DMS79 treated with DMSO at 0.1 percent for 48 hours (cell line): ENCODE measurements around the gene NTRK3.

ENCODE experiments used
- DNase-seq: peaks from one replicate; lab custom pipeline; 2025; lab: John Stamatoyannopoulos, UW

NTRK3 gene

DNA sequence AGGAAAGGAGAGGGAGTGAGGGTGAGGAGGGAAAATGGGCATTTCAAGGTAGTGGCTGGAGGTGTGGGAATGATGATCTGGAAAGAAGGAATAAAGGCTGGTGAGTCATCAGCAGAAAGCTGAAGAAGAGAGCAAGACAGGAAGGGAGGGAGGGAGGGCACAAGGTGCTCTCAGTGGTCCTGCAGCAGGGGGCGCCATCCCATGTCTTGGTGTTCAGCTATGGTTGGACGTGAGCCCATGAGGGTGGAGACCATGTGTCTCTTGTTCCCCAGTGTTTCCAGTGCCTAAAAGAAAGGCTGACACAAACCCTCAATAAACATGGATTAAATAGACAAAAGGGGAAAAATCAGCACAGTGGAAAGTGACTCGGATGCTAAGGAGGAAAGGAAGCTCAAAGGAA is 228.5 kb downstream of the NTRK3 start:
- no peak for DNase-seq

- no peak for DNase-seq
These were observed 232.6 kb downstream of the NTRK3 start for GRCh38 chr15:88023914-88024313.

- DNase-seq, result peak; percentile 52
These were observed 233.8 kb downstream of the NTRK3 start for GRCh38 chr15:88022716-88023115.

DNA sequence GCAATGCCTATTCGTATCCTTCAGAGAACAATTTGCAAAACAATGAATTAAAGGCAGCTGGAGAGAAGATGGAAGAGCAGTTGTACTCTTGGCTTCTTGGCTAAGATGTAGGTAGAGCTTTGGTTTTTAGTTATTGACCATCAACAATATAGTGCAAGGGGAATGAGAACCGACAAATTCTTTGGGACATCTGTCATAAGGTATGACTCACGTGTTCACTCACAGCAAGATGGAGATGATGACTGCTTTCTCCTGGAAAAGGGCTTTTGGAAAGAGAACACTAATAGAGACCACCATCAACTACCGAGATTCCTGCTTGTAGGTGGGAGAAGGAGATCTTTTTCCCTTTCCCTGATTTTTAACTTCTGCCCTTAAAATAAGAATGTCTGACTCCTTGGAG is 234.9 kb downstream of the NTRK3 start:
- no peak for DNase-seq

- no peak for DNase-seq
These were observed 235.7 kb downstream of the NTRK3 start for GRCh38 chr15:88020806-88021205.

DNA sequence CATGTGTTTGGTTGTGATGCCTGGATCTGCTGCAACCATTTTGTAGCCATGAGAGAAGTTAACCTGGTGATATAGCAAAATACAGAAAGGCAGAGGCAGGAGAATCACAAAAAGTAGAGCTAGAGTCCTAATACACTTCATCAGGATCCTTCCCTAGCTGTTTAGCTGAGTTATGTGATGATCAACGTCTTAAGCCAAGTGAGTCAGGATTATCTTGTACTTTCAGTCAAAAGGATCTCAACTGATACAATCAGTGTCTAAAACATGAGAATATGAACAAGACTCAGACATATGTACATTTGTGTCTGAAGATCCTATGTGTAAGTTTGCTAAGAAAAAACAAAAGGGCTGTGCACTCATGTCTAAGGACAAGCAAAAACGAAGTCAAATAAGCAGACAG is 236.9 kb downstream of the NTRK3 start:
- DNase-seq, result no peak

GRCh38 chr15:88018869-88019641 is 237.5 kb downstream of the NTRK3 start:
- DNase-seq, result no peak

DNA sequence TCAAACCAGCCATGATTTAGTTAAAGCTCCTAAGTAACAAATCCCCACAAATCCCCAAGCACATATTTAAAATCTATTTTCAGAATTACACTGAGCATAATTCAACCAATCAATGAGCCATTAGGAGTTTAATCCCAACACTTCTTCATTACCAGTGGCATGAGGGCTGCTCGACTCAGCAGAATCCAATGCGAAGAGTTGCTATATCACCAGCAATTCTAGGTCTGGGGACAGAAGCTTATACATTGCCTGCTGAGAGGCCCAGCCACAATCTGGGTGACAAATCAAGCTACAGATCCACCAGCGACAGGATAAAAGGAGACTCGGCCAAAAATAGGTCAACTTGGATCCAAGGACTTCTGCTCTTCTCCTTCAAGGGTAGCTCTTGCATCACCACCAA is 238.8 kb downstream of the NTRK3 start:
- DNase-seq, result no peak

DNA sequence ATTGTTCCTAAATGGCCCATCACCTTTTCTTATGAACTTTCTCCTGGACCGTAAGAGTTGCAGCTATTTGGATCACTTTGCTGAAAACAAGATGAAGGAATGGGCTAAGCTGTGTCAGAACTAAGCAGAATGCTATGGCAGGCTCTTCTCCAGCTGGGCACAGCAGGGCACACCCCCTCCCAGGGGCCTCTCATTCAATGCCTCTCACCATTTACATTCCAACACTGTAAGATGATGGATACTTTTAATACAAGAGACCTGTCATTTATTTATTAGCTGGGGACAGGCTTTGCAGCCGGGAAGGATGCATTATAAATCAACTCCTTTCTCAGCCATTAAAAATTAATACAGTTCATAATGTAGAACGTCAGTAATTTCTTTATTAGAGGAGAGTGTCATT is 240.1 kb downstream of the NTRK3 start:
- DNase-seq, result no peak

GRCh38 chr15:88015228-88015860 is 241.2 kb downstream of the NTRK3 start:
- no peak for DNase-seq

GRCh38 chr15:88014454-88015160 is 241.9 kb downstream of the NTRK3 start:
- DNase-seq, result peak; percentile 13

- no peak for DNase-seq
These were observed 243.4 kb downstream of the NTRK3 start for GRCh38 chr15:88013111-88013510.

GRCh38 chr15:88012688-88013087 is 243.9 kb downstream of the NTRK3 start:
- no peak for DNase-seq

- DNase-seq, result no peak
These were observed 244.3 kb downstream of the NTRK3 start for GRCh38 chr15:88012233-88012632.

- no peak for DNase-seq
These were observed 245.0 kb downstream of the NTRK3 start for GRCh38 chr15:88011533-88011932.

DNA sequence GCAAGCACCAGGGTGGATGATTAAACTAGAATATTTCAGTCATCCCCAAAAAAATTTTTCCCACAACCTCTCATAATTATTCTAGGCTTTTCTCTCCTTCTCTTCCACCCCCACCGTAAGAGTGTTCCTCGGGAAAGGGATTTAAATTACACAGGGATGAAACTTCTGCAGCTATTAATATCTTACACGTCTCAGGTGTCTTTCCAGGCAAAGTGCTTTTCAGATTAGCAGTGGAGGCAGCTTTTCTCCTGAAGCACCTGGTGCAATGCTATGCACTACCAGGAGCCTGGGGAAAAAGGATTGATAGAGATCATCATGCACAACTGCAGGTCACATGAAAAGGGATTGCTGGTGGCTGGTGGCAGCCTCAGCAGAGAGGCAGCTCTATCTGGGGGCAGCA is 250.4 kb downstream of the NTRK3 start:
- DNase-seq, result no peak

DNA sequence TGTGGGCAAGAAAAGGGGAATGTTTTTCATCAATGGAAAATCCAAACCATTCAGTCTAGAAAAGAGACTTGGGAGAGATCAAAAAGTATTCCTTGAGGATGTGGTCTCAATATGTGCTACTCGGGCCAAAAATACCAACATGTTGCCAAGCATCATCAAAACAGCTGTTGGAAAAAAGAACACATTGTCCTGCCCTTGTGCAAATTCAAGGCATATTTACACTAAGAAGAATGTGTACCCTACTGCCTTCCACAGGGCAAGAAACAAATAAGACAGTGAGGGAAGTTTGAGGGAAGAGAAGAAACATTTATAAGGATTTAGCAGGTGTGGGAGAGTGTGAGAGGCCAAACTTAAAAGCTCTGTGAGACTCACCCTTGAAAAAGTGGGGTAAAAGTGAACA is 252.1 kb downstream of the NTRK3 start:
- DNase-seq, result no peak

DNA sequence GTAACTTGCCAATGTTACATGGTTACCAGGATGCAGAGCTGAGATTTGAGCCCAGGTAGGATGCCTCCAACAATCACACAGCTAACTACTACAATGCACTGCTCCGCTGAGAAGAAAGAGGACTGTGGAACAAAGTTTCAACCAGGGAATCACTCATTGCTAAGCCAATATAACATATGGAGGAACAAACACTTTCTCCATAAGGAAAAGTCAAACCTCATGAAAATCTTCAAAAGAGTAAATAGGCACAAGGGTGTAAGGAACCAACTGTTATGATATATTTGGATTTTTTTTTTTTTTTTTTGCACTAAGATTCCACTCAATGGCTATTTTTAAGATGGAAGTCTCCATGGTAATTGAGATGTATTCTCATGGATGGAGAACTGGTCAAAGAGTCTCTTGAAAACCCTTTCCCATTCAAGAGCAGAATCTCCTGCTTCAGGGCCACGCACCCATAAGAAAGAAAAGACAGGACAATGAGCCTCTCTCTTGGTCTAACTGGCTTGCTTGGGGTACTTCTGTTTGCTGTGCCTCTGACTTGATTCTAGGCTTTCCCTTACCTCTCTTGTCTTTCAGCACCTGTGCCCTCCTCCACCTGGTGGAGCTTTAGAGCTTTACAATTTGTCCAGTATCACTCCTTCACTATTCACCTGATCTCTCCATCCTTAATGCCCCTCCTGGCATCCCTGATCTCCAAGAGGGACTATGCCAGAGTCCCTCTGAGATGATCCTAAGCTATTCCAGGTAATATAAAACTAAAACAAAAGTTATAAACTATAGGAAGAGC is 252.8 kb downstream of the NTRK3 start:
- no peak for DNase-seq

DNA sequence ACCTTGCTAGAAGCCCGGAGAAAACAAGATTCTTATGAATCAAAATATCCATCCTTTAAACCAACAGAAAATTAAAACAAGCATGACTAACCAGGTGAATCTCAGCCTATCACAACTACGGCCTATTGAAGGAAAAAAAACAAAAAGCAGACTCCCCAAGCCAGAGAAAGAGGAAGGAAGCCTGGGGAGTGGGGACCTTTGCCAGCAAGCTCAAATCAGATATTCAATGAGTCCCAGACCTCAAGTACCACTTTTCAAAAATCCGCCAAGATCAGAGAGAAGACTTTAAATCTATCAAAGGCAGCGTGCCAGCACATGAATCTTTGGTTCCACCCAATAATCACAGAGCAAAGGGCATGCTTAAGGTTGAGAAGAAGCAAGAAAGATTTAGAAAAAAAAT is 253.8 kb downstream of the NTRK3 start:
- peak; percentile 70 for DNase-seq

DNA sequence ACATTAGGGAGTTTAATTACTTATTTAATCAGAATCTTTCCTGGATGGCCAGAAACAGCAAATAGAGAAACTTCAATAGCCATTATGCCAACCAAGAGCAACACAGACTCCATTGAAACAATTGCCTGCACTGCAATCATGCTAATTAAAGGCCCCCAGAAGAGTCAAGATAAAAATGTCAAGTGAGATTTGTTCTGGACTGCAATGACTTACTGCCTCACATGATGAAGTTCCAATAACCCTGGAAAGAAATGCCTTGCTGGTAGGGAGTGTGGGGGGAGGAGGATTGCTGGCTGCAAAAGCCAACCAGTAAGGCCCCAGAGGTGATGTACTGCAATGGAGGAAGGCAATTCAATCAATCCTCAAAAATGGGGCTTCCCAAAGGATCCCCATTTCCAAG is 257.9 kb downstream of the NTRK3 start:
- no peak for DNase-seq

GRCh38 chr15:87986776-87987175 is 269.8 kb downstream of the NTRK3 start:
- no peak for DNase-seq

DNA sequence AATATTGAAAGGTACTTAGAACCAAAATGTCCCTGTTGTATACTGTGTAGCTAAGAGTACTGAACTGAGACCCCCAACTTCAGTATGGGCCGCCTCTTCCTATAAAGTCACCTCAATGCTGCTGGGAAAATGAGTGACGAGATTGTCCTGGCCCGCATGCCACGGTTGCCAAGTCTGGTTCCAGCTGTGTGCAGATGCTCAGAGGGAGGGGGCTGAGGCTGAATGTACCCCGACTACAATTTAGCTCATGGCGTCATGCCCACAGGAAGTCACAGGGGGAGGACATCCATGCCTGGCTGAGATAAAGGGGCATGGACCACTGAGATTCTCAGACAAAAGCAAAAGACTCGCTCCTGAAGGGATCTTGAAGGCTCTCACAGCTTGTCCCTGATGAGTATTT is 271.1 kb downstream of the NTRK3 start:
- no peak for DNase-seq
